Erythroblast (primary cell): ENCODE data around the gene INS.

Source experiments
- GATA1 ChIP-seq: IDR thresholded peaks from 2 replicates; pipeline ENCODE4 v1.6.1; 2011; ENCODE audit warnings: low read depth, mild to moderate bottlenecking, control low read depth, low read length, moderate library complexity
- POLR2A ChIP-seq: IDR thresholded peaks from 2 replicates; pipeline ENCODE4 v1.6.1; 2011; ENCODE audit warnings: mild to moderate bottlenecking, low read length

GRCh38 chr11:2135648-2136201 is 25.3 kb downstream of the INS start:
- TF ChIP-seq POLR2A (no peak), GATA1 (no peak)
